GM18517 (cell line): Measurements from ENCODE around the gene CNNM2.
"Not testable (repeated sequence)": the region's sequence is repeated elsewhere in the genome, so short reads cannot be mapped to it uniquely, and the experiment has no call there.

Experiments used
- ATAC-seq: cut with Tn5 transposase; IDR thresholded peaks from one replicate; pipeline ENCODE4 v1.9.1; 2021; ENCODE audit warnings: mild to moderate bottlenecking, moderate library complexity; ENCODE audit not compliant: unreplicated experiment

The CNNM2 gene

GRCh38 chr10:103100620-103101019 is 182.5 kb downstream of the CNNM2 start:
- no peak for ATAC-seq

GRCh38 chr10:103102195-103102594 is 184.1 kb downstream of the CNNM2 start:
- ATAC-seq = no peak

- ATAC-seq = no peak
Measured at GRCh38 chr10:103103989-103104388, 185.9 kb downstream of the CNNM2 start.

- ATAC-seq = no peak
Measured at GRCh38 chr10:103104721-103105120, 186.6 kb downstream of the CNNM2 start.

DNA sequence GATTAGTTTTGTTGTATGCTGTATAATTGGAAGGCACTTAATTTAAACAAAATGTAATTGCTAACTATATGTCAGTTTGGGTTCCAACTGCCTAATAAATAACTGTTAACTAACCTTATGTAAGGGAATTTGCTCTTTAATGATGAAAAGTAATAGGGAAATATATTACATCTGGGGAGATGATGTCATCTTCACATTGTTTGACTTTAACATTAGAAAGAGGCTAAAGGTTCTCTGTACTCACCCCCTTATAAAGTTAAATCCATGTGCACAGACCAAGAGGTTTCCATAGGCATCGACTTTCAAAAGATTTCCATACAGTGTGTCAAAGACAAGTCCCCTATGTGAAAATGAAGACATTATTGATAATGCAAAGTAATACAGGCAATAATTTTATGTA is 187.4 kb downstream of the CNNM2 start:
- no peak for ATAC-seq

- no peak for ATAC-seq
Measured at GRCh38 chr10:103106539-103106938, 188.4 kb downstream of the CNNM2 start.

GRCh38 chr10:103109821-103110220 is 191.7 kb downstream of the CNNM2 start:
- no peak for ATAC-seq

- ATAC-seq = no peak
Measured at GRCh38 chr10:103110407-103110806, 192.3 kb downstream of the CNNM2 start.

DNA sequence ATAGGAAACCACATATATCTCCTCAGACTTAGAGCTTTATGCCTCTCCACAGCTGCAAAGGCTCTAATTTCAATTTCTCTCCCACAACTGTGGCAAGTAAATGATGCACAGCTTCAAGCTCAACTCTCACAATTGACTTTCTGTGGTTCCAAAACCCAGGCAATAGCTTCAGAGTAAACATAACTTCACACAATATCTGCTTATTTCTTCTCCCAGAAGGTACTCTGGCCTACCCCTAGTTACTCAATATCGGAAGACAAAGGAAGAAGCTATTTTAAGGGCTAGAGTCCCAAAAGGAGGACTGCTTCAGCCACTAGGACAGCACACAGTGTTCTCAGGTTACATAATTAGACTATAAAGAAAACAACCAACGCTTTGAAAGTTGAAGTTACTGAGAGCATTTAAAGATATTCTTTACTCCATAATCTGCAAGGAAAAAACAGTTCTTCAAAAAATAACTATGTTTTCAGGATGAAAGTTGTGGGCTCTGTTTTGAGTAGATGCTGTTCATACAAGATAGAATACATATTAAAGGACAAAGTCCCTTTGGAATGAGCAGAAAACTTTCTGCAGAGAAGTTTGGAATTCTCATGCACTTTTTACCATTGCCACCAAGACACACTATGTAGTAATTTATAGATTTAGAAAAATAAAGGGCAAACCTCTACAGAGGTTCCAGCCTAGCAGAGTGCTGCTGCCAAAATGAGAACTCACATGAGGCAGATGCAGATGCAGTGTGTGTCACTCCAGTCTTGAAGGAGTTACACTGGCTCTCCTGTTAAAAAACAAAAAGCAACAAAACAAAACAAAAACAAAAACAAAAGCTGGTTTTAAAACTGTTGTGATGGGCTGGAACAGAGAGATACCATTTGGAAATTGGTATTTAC is 193.2 kb downstream of the CNNM2 start:
- ATAC-seq = peak; percentile 64

DNA sequence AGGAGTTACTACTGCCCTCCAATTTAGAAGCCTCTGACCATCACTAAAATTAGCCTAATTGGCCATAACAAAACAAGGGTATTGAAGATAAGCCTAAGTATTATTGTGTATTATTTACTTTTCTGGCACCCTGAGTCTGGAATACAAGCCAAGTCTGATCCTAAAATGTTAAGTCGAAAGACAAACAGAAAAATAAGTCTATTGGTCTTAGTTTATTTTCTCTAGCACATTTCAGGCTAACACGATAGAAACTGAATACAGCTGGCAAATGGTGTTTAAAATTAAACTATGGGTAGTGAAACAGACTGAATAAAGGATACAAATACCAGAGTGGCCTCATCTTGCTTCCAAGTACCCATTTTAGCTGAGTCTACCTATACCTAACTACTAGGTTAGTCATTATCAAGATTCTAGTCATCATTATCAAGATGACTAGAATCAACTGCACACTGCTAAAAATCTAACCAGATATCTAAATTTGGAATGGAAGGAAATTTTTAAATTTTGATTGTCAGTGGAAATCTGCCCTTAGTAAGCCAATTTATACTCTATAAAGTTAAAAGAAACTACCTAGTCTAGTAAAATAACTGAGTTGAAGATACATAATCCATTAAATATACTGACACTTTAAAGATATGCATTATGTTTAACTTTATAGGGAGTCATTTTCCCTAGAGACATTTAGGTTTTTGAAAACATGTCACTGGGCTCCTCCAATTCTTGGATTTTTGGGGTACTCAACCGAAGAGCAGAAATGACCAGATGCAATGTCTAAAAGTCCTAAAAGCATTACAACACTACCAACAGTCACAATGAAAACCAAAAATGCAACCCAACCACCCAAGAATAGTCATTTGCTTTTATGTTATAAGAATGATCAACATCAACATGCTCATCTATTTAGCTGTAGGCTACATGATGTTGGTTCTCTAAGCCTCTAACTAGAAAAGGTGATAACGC is 194.1 kb downstream of the CNNM2 start:
- ATAC-seq = peak; percentile 58

GRCh38 chr10:103114876-103115275 is 196.8 kb downstream of the CNNM2 start:
- no peak for ATAC-seq

DNA sequence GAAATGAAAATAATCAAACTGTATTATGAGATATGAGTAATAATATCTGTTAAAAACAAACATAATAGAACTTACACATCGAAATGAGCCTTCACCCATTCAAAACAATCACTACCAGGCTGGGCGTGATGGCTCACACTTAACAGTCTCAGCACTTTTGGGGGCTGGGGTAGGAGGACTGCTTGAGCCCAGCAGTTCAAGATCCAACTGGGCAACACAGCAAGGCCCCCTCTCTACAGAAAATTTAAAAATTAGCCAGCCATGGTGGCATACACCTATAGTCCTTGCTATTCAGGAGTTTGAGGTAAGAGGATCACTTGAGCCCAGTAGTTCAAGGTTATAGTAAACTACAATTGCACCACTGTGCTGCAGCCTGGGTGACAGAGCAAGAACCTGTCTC is 199.2 kb downstream of the CNNM2 start:
- ATAC-seq = no peak

GRCh38 chr10:103120546-103120945 is 202.5 kb downstream of the CNNM2 start:
- ATAC-seq = no peak

DNA sequence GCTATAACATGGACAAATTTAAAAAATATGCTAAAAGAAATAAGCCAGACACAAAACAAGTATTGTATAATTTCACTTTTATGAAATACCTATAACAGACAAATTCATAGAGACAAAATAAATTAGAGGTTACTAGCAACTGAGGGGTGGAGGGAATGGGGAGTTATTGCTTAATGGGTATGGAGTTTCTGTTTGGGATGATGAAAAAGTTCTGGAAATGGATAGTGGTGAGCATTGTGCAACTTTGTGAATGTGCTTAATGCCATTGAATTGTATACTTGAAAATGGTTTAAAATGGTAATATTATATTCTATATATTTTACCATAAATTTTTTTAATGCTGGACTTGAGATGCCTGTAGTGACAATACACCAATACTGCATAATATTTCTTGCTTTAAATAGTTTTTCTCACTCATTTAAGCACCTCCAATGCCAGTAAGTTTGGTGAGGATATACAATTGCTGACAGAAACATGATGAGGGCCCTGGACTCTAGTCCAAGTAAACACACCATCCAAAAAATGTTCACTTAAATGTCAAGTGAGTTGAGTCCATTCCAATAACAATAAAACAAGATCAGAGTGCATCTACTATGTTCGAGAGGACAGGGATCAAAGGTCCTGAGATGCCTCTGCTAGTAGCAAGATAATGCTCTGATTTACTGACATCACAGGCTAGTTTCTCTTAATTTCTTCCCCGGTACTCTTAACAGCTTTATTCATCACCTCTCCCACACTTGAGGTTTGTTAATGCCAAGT is 203.1 kb downstream of the CNNM2 start:
- no peak for ATAC-seq

GRCh38 chr10:103123282-103124024 is 205.4 kb downstream of the CNNM2 start:
- no peak for ATAC-seq

- ATAC-seq = no peak
Measured at GRCh38 chr10:103124420-103125096, 206.5 kb downstream of the CNNM2 start.

DNA sequence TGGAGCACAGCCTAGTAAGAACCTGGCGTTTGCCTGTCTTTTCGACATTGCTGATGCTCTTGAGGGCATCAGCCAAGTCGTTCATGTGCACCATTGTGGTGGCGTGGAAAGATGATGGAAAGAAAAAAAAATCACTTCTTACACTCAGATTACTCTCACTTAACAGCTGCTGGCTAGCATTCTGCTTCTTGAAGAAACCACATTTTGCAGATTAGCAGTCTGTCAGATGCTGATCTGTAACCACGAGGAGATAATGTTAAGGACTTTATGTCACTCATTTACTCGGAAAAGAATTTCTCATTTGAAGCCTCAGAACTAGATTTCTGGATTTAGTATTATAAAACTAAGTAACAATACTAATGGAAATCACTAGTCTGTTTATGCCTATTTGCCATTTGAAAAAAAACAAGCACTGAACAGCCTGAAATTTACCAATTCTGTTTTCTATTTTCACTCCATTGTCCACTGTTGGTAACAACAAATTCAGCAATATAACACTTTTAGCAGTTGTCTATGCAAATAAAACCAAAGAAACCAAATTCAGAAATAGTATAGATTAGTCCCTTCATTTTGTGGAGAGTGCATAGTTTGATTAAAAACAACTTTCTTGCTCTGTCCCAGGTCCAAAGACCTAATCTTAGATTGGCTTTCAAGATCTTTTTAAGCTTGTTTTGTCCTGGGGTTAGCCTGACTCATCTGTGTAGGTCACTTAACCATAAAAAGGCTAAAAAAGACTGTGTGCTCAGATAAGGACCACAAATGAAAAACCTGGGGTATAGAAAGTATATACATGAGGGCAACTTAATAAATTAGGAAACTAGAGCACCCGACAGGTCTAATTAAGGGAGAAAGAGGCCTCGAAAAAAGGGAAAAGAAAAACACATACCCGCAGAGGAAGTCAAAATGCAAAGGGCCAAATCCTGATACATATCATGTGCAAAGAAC is 207.5 kb downstream of the CNNM2 start:
- ATAC-seq = peak; percentile 89

GRCh38 chr10:103127241-103127640 is 209.1 kb downstream of the CNNM2 start:
- ATAC-seq = no peak

GRCh38 chr10:103130180-103130579 is 212.1 kb downstream of the CNNM2 start:
- ATAC-seq = not testable (repeated sequence)
